ENCODE results near the gene NSF.

The NSF gene

GRCh38 chr17:46739982-46740381 is 149.5 kb downstream of the NSF start:
- no peak overlapping the region for H3K4me3 ChIP-seq (ENCODE audit: low read length)
- H3K36me3 ChIP-seq (replicated peaks; ENCODE audit: low read depth, low read length): no peaks in the 10 kb centered on the region
- H3K4me1 ChIP-seq (ENCODE audit: low read length): peaks cover 25% of the 10 kb centered on the region
- no peaks in the 10 kb centered on the region for H3K27me3 ChIP-seq (ENCODE audit: low read depth, low read length)
- no peaks in the 10 kb centered on the region for H3K79me2 ChIP-seq (ENCODE audit: low read length)
- H4K20me1 ChIP-seq (ENCODE audit: insufficient read depth, low read length): no peaks in the 10 kb centered on the region
- no peak for TF ChIP-seq CTCF (IDR thresholded peaks at IDR 0.05; ENCODE audit: low read depth, low read length)
- no peak for TF ChIP-seq EZH2phosphoT487 (IDR thresholded peaks at IDR 0.05; ENCODE audit: low read depth)
- no peak overlapping the region for H2AFZ ChIP-seq (ENCODE audit: low read depth, low read length)
- H3K9ac ChIP-seq (ENCODE audit: low read length): no peak overlapping the region
- H3K4me2 ChIP-seq (ENCODE audit: low read length): no peak overlapping the region
- H3K9me3 ChIP-seq (ENCODE audit: insufficient read depth, low read length): no peaks in the 10 kb centered on the region
- no peak overlapping the region for H3K27ac ChIP-seq (ENCODE audit: low read length)

- Histone ChIP-seq H3K27ac (ENCODE audit: low read length) (no peak overlapping the region), H3K4me3 (ENCODE audit: low read length) (no peak overlapping the region), H3K36me3 (replicated peaks; ENCODE audit: low read depth, low read length) (no peaks in the 10 kb centered on the region), H3K9me3 (ENCODE audit: insufficient read depth, low read length) (no peaks in the 10 kb centered on the region), H3K79me2 (ENCODE audit: low read length) (no peaks in the 10 kb centered on the region), H3K4me2 (ENCODE audit: low read length) (no peak overlapping the region), H3K9ac (ENCODE audit: low read length) (no peak overlapping the region), H3K27me3 (ENCODE audit: low read depth, low read length) (no peaks in the 10 kb centered on the region), H3K4me1 (ENCODE audit: low read length) (peaks cover 14% of the 10 kb centered on the region), H4K20me1 (ENCODE audit: insufficient read depth, low read length) (no peaks in the 10 kb centered on the region), H2AFZ (ENCODE audit: low read depth, low read length) (no peak overlapping the region)
- TF ChIP-seq CTCF (IDR thresholded peaks at IDR 0.05; ENCODE audit: low read depth, low read length) (no peak), EZH2phosphoT487 (IDR thresholded peaks at IDR 0.05; ENCODE audit: low read depth) (no peak)
Observed at GRCh38 chr17:46741122-46741730, 150.8 kb downstream of the NSF start.

- H3K4me2 ChIP-seq (ENCODE audit: low read length): no peak overlapping the region
- TF ChIP-seq EZH2phosphoT487 (IDR thresholded peaks at IDR 0.05; ENCODE audit: low read depth) (no peak), CTCF (IDR thresholded peaks at IDR 0.05; ENCODE audit: low read depth, low read length) (no peak)
- no peaks in the 10 kb centered on the region for H3K9me3 ChIP-seq (ENCODE audit: insufficient read depth, low read length)
- H3K27me3 ChIP-seq (ENCODE audit: low read depth, low read length): no peaks in the 10 kb centered on the region
- no peaks in the 10 kb centered on the region for H3K79me2 ChIP-seq (ENCODE audit: low read length)
- H2AFZ ChIP-seq (ENCODE audit: low read depth, low read length): no peak overlapping the region
- no peak overlapping the region for H3K9ac ChIP-seq (ENCODE audit: low read length)
- H4K20me1 ChIP-seq (ENCODE audit: insufficient read depth, low read length): no peaks in the 10 kb centered on the region
- H3K4me1 ChIP-seq (ENCODE audit: low read length): no peaks in the 10 kb centered on the region
- no peaks in the 10 kb centered on the region for H3K36me3 ChIP-seq (replicated peaks; ENCODE audit: low read depth, low read length)
- H3K4me3 ChIP-seq (ENCODE audit: low read length): no peak overlapping the region
- no peak overlapping the region for H3K27ac ChIP-seq (ENCODE audit: low read length)
Observed at GRCh38 chr17:46742565-46743270, 152.2 kb downstream of the NSF start.

GRCh38 chr17:46744441-46744840 is 154.0 kb downstream of the NSF start:
- no peak overlapping the region for H3K27ac ChIP-seq (ENCODE audit: low read length)
- H3K4me1 ChIP-seq (ENCODE audit: low read length): peaks cover 13% of the 10 kb centered on the region
- H2AFZ ChIP-seq (ENCODE audit: low read depth, low read length): no peak overlapping the region
- H3K36me3 ChIP-seq (replicated peaks; ENCODE audit: low read depth, low read length): no peaks in the 10 kb centered on the region
- no peaks in the 10 kb centered on the region for H4K20me1 ChIP-seq (ENCODE audit: insufficient read depth, low read length)
- H3K27me3 ChIP-seq (ENCODE audit: low read depth, low read length): no peaks in the 10 kb centered on the region
- no peaks in the 10 kb centered on the region for H3K79me2 ChIP-seq (ENCODE audit: low read length)
- TF ChIP-seq EZH2phosphoT487 (IDR thresholded peaks at IDR 0.05; ENCODE audit: low read depth): no peak
- no peak for TF ChIP-seq CTCF (IDR thresholded peaks at IDR 0.05; ENCODE audit: low read depth, low read length)
- H3K9ac ChIP-seq (ENCODE audit: low read length): no peak overlapping the region
- no peak overlapping the region for H3K4me2 ChIP-seq (ENCODE audit: low read length)
- H3K9me3 ChIP-seq (ENCODE audit: insufficient read depth, low read length): no peaks in the 10 kb centered on the region
- H3K4me3 ChIP-seq (ENCODE audit: low read length): no peak overlapping the region

All from OCI-LY3 (cell line).